MM.1S (cell line): ENCODE measurements around the gene WSB1.
A peak's percentile ranks its signal among the peaks of the same experiment; 100 is the strongest.

Source experiments
- DNase-seq: peaks from one replicate; pipeline ENCODE4 v3.0.0-alpha.2; 2015
- H2AFZ ChIP-seq: fragments of 300-600 bp; sonication (generic); 2 replicates; pipeline ENCODE4 v1.6.0; 2016; ENCODE audit warnings: antibody characterized with exemption, low read length
- H3F3A ChIP-seq: fragments of 300-600 bp; sonication (generic); 2 replicates; pipeline ENCODE4 v1.6.1; 2016; ENCODE audit warnings: mild to moderate bottlenecking, antibody characterized with exemption, low read length, moderate library complexity, mixed read lengths; ENCODE audit not compliant: insufficient read depth
- H3K27ac ChIP-seq: fragments of 300-600 bp; sonication (generic); 2 replicates; pipeline ENCODE4 v1.5.1; 2016; ENCODE audit warnings: mild to moderate bottlenecking, low read length
- H3K27me3 ChIP-seq: fragments of 300-600 bp; sonication (generic); replicated peaks from 2 replicates; pipeline ENCODE4 v1.6.0; 2016; ENCODE audit warnings: low read length; ENCODE audit not compliant: insufficient read depth
- H3K36me3 ChIP-seq: fragments of 300-600 bp; sonication (generic); replicated peaks from 2 replicates; pipeline ENCODE4 v1.6.1; 2016; ENCODE audit warnings: mild to moderate bottlenecking, low read length, mixed read lengths; ENCODE audit not compliant: insufficient read depth
- H3K4me1 ChIP-seq: fragments of 300-600 bp; sonication (generic); 2 replicates; pipeline ENCODE4 v1.6.1; 2016; ENCODE audit warnings: low read length, mixed read lengths
- H3K4me2 ChIP-seq: fragments of 300-600 bp; sonication (generic); 2 replicates; pipeline ENCODE4 v1.6.0; 2016; ENCODE audit warnings: low read depth, low read length
- H3K4me3 ChIP-seq: fragments of 300-600 bp; sonication (generic); 2 replicates; pipeline ENCODE4 v1.5.1; 2016; ENCODE audit warnings: low read length, mixed read lengths
- H3K79me2 ChIP-seq: fragments of 300-600 bp; sonication (generic); 2 replicates; pipeline ENCODE4 v1.6.1; 2016; ENCODE audit warnings: mixed run types, low read length, mixed read lengths
- H3K9ac ChIP-seq: fragments of 300-600 bp; sonication (generic); 2 replicates; pipeline ENCODE4 v1.6.1; 2016; ENCODE audit warnings: low read length, mixed read lengths
- H3K9me2 ChIP-seq: fragments of 300-600 bp; sonication (generic); replicated peaks from 2 replicates; pipeline ENCODE4 v1.6.1; 2016; ENCODE audit warnings: mild to moderate bottlenecking, low read length, mixed read lengths; ENCODE audit not compliant: insufficient read depth
- H3K9me3 ChIP-seq: fragments of 300-600 bp; sonication (generic); replicated peaks from 2 replicates; pipeline ENCODE4 v1.6.1; 2016; ENCODE audit warnings: mild to moderate bottlenecking, low read length, mixed read lengths; ENCODE audit not compliant: insufficient read depth
- H4K20me1 ChIP-seq: fragments of 300-600 bp; sonication (generic); 2 replicates; pipeline ENCODE4 v1.6.1; 2016; ENCODE audit warnings: mild to moderate bottlenecking, low read length, moderate library complexity, mixed read lengths; ENCODE audit not compliant: insufficient read depth
- EZH2 ChIP-seq: fragments of 300-600 bp; sonication (generic); optimal IDR thresholded peaks from 2 replicates; pipeline ENCODE3; 2017; ENCODE audit warnings: low read depth, mild to moderate bottlenecking, antibody characterized with exemption, low read length, mixed read lengths
- EZH2phosphoT487 ChIP-seq: fragments of 300-600 bp; sonication (generic); IDR thresholded peaks from 2 replicates; pipeline ENCODE4 v1.6.1; 2018; ENCODE audit warnings: antibody characterized with exemption, low read length
- TF ChIP-seq, protein P1 (sequence below): fragments of 300-600 bp; sonication (generic); IDR thresholded peaks from 2 replicates; pipeline ENCODE4 v1.5.1; 2016; ENCODE audit warnings: antibody characterized with exemption, low read length, mixed read lengths

WSB1 gene

DNA sequence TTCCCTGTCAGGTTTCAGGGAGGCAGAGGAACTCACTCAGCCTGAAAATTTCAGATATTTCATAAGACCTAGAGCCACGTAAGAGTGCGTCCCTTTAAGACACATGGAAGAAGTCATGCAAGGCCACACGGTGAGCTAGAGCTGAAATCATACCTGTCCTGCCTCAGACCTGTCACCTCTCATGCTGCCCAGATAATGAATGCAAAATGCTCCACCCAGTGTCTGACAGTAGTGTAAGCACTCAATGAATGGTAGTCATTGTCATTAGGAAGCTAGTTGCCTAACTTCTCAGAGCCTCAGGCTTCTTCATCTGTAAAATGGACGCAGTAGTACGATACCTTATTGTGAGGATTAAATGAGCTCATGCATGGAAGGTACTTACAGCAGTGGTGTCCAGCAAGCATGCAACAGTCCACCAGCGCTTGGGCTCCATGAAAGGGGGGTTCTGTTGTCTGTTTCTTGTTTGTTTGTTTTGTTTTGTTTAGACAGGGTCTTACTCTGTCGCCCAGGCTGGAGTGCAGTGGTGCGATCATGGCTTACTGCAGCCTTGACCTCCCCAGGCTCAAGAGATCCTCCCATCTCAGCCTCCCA is 60.7 kb downstream of the WSB1 start:
- Histone ChIP-seq H3F3A (peaks cover 6% of the 10 kb centered on the region; the same call in 1 of the 2 replicates), H3K4me1 (peaks cover 5% of the 10 kb centered on the region; the same call in 1 of the 2 replicates), H3K36me3 (no peaks in the 10 kb centered on the region), H3K9me3 (no peaks in the 10 kb centered on the region), H3K79me2 (no peaks in the 10 kb centered on the region), H3K4me3 (peak overlapping the region; percentile 96), H3K27ac (no peak overlapping the region), H3K4me2 (peak overlapping the region; percentile 95; the same call in 1 of the 2 replicates), H2AFZ (peak overlapping the region; percentile 94), H4K20me1 (no peaks in the 10 kb centered on the region), H3K9me2 (no peaks in the 10 kb centered on the region), H3K27me3 (no peaks in the 10 kb centered on the region), H3K9ac (peak overlapping the region; percentile 72; the same call in 1 of the 2 replicates)
- DNase-seq, result peak; percentile 64
- no peak for TF ChIP-seq EZH2
- TF ChIP-seq, protein P1, sequence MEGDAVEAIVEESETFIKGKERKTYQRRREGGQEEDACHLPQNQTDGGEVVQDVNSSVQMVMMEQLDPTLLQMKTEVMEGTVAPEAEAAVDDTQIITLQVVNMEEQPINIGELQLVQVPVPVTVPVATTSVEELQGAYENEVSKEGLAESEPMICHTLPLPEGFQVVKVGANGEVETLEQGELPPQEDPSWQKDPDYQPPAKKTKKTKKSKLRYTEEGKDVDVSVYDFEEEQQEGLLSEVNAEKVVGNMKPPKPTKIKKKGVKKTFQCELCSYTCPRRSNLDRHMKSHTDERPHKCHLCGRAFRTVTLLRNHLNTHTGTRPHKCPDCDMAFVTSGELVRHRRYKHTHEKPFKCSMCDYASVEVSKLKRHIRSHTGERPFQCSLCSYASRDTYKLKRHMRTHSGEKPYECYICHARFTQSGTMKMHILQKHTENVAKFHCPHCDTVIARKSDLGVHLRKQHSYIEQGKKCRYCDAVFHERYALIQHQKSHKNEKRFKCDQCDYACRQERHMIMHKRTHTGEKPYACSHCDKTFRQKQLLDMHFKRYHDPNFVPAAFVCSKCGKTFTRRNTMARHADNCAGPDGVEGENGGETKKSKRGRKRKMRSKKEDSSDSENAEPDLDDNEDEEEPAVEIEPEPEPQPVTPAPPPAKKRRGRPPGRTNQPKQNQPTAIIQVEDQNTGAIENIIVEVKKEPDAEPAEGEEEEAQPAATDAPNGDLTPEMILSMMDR, result peak; percentile 39

DNA sequence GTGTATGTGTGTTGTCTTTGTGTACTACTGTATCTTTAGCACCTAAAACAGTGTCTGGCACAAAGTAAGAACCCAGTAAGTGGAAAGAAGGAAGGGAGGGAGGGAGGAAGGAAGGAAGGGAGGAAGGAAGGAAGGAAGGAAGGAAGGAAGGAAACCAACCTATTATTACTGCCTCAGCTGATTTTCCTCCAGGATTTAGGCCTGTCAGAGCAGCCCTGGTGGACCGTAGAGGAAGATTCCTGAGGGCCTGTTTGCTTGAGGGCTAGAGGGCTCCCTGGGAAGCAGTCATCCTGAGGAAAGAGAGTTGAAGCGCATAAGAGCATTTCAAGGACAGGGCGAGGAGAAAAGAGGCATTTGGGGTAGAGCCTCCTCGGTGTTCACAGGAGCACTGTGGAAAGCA is 61.5 kb downstream of the WSB1 start:
- no peaks in the 10 kb centered on the region for H3K36me3 ChIP-seq
- no peaks in the 10 kb centered on the region for H3K79me2 ChIP-seq
- H3K4me3 ChIP-seq, result no peak overlapping the region
- TF ChIP-seq, protein P1, result no peak
- TF ChIP-seq EZH2 (no peak), EZH2phosphoT487 (no peak)
- peaks cover 5% of the 10 kb centered on the region; the same call in 1 of the 2 replicates for H3K4me1 ChIP-seq
- H3K9me2 ChIP-seq, result no peaks in the 10 kb centered on the region
- no peak overlapping the region for H2AFZ ChIP-seq
- no peaks in the 10 kb centered on the region for H3K27me3 ChIP-seq
- H3K9ac ChIP-seq, result no peak overlapping the region
- H3K9me3 ChIP-seq, result no peaks in the 10 kb centered on the region
- H3F3A ChIP-seq, result peaks cover 6% of the 10 kb centered on the region; the same call in 1 of the 2 replicates
- no peak overlapping the region for H3K27ac ChIP-seq
- H3K4me2 ChIP-seq, result no peak overlapping the region
- no peaks in the 10 kb centered on the region for H4K20me1 ChIP-seq
- no peak for DNase-seq

DNA sequence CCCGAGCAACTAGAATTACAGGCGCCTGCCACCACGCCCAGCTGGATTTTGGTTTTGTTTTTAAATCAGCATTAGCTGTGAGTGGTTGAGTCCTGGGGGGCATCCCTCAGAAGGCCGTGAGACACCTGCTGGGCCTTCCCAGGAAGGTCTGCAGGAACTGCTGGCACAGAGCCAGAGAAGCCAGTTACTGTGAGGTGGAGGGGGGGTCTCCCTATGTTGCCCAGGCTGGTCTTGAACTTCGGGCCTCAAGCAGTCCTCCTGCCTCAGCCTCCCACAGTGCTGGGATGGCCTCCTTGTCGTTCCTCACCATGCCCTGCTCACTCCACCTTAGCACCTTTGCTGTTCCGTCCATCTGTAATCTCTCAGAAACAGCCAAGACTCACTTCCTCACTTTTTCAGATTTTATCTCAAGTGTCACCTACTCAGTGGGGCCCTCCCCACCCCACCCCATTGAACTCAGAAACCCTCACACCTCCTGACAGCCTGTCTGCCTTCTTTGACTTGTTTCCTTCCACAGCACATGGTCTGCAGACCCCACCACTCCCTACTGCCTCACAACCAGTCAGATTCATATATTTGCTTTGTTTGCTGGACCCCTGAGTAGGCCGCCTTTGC is 62.3 kb downstream of the WSB1 start:
- H3K4me2 ChIP-seq, result no peak overlapping the region
- peaks cover 6% of the 10 kb centered on the region; the same call in 1 of the 2 replicates for H3F3A ChIP-seq
- H4K20me1 ChIP-seq, result no peaks in the 10 kb centered on the region
- H3K9me2 ChIP-seq, result no peaks in the 10 kb centered on the region
- DNase-seq, result no peak
- H3K9me3 ChIP-seq, result no peaks in the 10 kb centered on the region
- H3K36me3 ChIP-seq, result no peaks in the 10 kb centered on the region
- H3K27ac ChIP-seq, result no peak overlapping the region
- H2AFZ ChIP-seq, result no peak overlapping the region
- H3K4me3 ChIP-seq, result no peak overlapping the region
- H3K79me2 ChIP-seq, result no peaks in the 10 kb centered on the region
- TF ChIP-seq, protein P1, result no peak
- TF ChIP-seq EZH2 (no peak), EZH2phosphoT487 (no peak)
- H3K27me3 ChIP-seq, result no peaks in the 10 kb centered on the region
- peaks cover 5% of the 10 kb centered on the region; the same call in 1 of the 2 replicates for H3K4me1 ChIP-seq
- no peak overlapping the region for H3K9ac ChIP-seq
